ENCODE measurements around the gene NTRK1.

The NTRK1 gene

GRCh38 chr1:156900896-156901589, 40.4 kb downstream of the NTRK1 start:
- H3K4me3 ChIP-seq (ENCODE audit: low read depth, low read length): no peak overlapping the region
- TF ChIP-seq, protein P1, sequence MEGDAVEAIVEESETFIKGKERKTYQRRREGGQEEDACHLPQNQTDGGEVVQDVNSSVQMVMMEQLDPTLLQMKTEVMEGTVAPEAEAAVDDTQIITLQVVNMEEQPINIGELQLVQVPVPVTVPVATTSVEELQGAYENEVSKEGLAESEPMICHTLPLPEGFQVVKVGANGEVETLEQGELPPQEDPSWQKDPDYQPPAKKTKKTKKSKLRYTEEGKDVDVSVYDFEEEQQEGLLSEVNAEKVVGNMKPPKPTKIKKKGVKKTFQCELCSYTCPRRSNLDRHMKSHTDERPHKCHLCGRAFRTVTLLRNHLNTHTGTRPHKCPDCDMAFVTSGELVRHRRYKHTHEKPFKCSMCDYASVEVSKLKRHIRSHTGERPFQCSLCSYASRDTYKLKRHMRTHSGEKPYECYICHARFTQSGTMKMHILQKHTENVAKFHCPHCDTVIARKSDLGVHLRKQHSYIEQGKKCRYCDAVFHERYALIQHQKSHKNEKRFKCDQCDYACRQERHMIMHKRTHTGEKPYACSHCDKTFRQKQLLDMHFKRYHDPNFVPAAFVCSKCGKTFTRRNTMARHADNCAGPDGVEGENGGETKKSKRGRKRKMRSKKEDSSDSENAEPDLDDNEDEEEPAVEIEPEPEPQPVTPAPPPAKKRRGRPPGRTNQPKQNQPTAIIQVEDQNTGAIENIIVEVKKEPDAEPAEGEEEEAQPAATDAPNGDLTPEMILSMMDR (IDR thresholded peaks at IDR 0.05; ENCODE audit: low read depth, low read length, missing control alignments): no peak
- no peak for DNase-seq (ENCODE audit: low read depth)

- TF ChIP-seq, protein P1 (IDR thresholded peaks at IDR 0.05; ENCODE audit: low read depth, low read length, missing control alignments): no peak
- H3K4me3 ChIP-seq (ENCODE audit: low read depth, low read length): no peak overlapping the region
- DNase-seq (ENCODE audit: low read depth): no peak
Observed at GRCh38 chr1:156901590-156901900, 40.9 kb downstream of the NTRK1 start.

DNA sequence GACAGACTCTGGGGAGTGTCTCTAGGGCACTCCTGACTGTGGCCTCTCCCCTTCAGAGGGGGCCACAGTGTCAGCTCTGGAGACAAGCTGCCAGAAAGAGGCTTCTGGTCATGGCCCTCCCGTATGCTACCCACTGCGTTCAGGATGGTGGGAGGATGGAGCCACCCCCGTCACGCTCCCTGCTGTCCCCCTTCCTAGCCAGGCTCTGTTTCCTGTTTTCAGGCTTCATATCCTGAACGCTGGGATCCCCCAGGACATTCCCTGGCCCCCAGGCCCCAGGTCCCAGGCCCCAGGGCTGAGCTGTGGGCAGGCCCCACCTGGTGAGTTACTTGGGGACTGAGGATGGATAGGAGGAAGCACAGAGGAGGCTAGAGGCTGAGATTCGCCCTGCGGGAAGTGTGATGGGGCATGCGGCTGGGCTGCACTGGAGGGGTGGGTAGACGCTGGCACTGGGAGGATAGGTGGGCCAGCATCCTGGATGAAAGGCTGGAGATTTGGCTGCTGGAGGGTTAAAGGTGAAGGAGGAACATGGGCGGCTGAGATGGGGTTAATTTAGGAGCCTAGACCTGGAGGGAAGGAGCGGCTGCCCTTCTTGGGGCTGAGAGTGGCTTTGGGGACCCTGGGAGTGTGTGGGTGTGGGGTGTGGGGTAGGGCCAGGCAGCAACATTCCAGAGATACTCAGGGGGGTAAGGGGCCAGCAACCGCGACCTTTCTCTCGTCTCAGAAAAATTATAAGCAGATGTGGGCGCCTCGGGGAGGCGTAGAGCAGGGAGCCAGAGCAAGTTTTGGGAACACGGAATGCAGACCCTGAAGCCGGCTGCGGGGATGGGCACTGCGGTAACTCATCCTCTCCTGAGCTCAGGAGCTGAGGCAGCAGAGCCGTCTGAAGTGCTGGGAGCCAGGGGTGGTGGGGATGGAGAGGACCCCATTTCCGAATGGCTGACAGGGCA, 41.6 kb downstream of the NTRK1 start:
- no peak overlapping the region for H3K4me3 ChIP-seq (ENCODE audit: low read depth, low read length)
- TF ChIP-seq, protein P1 (IDR thresholded peaks at IDR 0.05; ENCODE audit: low read depth, low read length, missing control alignments): no peak
- DNase-seq (ENCODE audit: low read depth): no peak

- TF ChIP-seq, protein P1 (IDR thresholded peaks at IDR 0.05; ENCODE audit: low read depth, low read length, missing control alignments): no peak
- no peak overlapping the region for H3K4me3 ChIP-seq (ENCODE audit: low read depth, low read length)
- no peak for DNase-seq (ENCODE audit: low read depth)
Observed at GRCh38 chr1:156903328-156904091, 42.8 kb downstream of the NTRK1 start.

GRCh38 chr1:156904187-156904959, 43.7 kb downstream of the NTRK1 start:
- H3K4me3 ChIP-seq (ENCODE audit: low read depth, low read length): no peak overlapping the region
- no peak for DNase-seq (ENCODE audit: low read depth)
- TF ChIP-seq, protein P1 (IDR thresholded peaks at IDR 0.05; ENCODE audit: low read depth, low read length, missing control alignments): no peak

- H3K4me3 ChIP-seq (ENCODE audit: low read depth, low read length): no peak overlapping the region
- TF ChIP-seq, protein P1 (IDR thresholded peaks at IDR 0.05; ENCODE audit: low read depth, low read length, missing control alignments): no peak
- DNase-seq (ENCODE audit: low read depth): no peak
Observed at GRCh38 chr1:156905176-156905575, 44.5 kb downstream of the NTRK1 start.

Data from GM12864 (cell line).